ENCODE measurements around the gene MBTPS1.
A peak's percentile ranks its signal among the peaks of the same experiment; 100 is the strongest.

MBTPS1 gene

DNA sequence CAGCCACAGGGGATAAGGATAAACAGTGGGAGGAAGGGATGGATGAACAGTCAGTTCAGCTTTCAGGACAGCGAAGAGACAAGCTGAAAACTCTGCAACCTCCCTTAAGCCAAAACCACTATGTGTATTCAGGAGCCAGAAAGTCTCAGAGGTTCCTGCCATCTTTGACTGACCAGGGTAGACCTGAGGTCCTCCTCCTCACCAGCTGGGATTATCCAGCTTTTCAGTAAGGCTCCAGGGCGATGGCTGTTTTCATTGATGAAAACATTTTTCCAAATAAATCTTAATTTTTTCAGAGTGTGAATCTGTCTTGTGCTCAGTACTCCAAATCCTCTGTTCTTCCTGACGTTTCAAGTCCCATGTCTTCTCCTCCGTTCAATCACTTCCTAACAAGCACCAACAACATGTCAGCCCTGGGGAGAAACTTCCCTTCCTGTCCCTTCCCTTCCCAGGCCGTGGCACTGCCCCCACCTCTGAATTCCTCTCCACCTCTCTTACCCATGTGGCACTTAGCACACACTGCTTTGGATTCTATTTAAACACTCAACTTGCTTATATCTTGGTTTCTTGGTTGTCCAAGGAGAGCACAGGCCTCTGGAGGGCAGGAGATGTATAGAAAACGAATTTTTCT is 23.0 kb upstream of the MBTPS1 start (continued):
- TF ChIP-seq ZNF747 (tag by site-specific recombination; IDR thresholded peaks at IDR 0.05), result no peak

DNA sequence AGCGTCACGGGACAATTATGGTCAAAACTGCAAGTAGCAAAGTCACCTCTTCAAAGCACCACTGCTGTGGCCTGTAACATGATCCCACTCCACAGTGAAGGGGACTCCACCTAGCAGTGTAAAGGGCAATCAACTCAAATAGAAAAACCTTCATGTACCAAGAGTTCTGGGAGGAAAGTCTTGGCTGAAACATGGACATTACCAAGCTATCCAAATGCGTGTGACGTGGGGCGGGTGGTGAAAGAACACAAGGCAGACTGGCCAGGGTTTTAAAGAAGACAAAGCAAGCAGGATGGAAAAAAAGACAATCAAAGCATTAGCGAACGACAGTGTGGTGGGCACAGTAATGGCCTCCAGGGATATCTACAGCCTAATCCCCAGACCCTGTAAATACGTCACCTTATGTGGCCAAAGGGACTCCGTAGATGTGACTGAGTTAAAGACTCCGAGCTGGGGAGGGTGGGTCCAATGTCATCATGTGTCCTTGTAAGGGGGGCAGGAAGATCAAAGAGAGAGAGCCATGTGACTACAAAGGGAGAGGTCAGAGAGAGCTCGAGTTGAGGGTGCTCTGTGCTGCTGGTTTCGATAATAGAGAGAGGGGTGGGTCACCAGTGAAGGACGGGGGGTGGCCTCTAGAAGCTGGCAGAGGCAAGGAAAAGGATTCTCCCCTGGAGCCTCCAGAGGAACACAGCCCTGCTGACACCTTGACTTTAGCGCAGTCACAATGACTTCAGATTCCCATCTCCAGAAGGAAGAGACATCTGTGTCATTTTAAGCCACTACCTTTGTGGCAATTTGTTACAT is 22.3 kb upstream of the MBTPS1 start:
- H3K36me3 ChIP-seq (ENCODE audit: control insufficient read depth in 2 of 2, insufficient read depth in 1 of 2, low read length in 2 of 2), result no peaks in the 10 kb centered on the region
- H3K4me3 ChIP-seq (ENCODE audit: low read depth, low read length), result no peak overlapping the region
- ChIA-PET POLR2A (interaction anchor here (2.1 kb wide), 1 partner anchor 22 kb away, joined by 10 read pairs; the partner anchor contains the start of gene MBTPS1), CTCF (interaction anchor here (0.6 to 2.5 kb wide), 8 partner anchors 17 to 184 kb away, joined by 3 to 12 read pairs (median 4); partner anchors contain the start of gene TAF1C)
- H3K9me3 ChIP-seq (ENCODE audit: control insufficient read depth, insufficient read depth, low read depth, low read length), result no peaks in the 10 kb centered on the region
- H3K27ac ChIP-seq (ENCODE audit: extremely low read depth, low read depth, low read length), result peak overlapping the region; percentile 10; the same call in 1 of the 2 replicates
- H3K4me1 ChIP-seq (ENCODE audit: control insufficient read depth, insufficient read depth, low read length), result peaks cover 7% of the 10 kb centered on the region; the same call in 1 of the 2 replicates
- no peak for TF ChIP-seq ZNF626 (tag by site-specific recombination; IDR thresholded peaks at IDR 0.05)
- TF ChIP-seq GLI2 (tag by site-specific recombination; IDR thresholded peaks at IDR 0.05; ENCODE audit: borderline replicate concordance, low read depth), result no peak
- no peak for TF ChIP-seq ZNF585B (tag by site-specific recombination; IDR thresholded peaks at IDR 0.05)
- TF ChIP-seq, protein P1, sequence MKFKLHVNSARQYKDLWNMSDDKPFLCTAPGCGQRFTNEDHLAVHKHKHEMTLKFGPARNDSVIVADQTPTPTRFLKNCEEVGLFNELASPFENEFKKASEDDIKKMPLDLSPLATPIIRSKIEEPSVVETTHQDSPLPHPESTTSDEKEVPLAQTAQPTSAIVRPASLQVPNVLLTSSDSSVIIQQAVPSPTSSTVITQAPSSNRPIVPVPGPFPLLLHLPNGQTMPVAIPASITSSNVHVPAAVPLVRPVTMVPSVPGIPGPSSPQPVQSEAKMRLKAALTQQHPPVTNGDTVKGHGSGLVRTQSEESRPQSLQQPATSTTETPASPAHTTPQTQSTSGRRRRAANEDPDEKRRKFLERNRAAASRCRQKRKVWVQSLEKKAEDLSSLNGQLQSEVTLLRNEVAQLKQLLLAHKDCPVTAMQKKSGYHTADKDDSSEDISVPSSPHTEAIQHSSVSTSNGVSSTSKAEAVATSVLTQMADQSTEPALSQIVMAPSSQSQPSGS (tag by site-specific recombination; IDR thresholded peaks at IDR 0.05; ENCODE audit: low read depth), result peak; percentile 78
- TF ChIP-seq ZNF623 (tag by site-specific recombination; IDR thresholded peaks at IDR 0.05), result no peak
- peak; percentile 10; the same call in 1 of the 2 replicates for TF ChIP-seq KLF9 (tag by site-specific recombination; IDR thresholded peaks at IDR 0.05; ENCODE audit: low read depth)
- no peak; the same call in 1 of the 2 replicates for TF ChIP-seq ZNF366 (tag by site-specific recombination; conservative IDR thresholded peaks at IDR 0.05)
- peak; percentile 72; the same call in 1 of the 2 replicates for TF ChIP-seq IKZF3 (tag by site-specific recombination; IDR thresholded peaks at IDR 0.05)
- TF ChIP-seq ZNF416 (tag by site-specific recombination; IDR thresholded peaks at IDR 0.05), result no peak
- peak; percentile 19; the same call in 1 of the 2 replicates for TF ChIP-seq ZNF843 (tag by site-specific recombination; IDR thresholded peaks at IDR 0.05)
- TF ChIP-seq ZNF654 (tag by site-specific recombination; IDR thresholded peaks at IDR 0.05; ENCODE audit: low read depth), result no peak
- TF ChIP-seq ZNF138 (tag by site-specific recombination; IDR thresholded peaks at IDR 0.05; ENCODE audit: borderline replicate concordance), result no peak
- TF ChIP-seq ZBTB20 (tag by site-specific recombination; IDR thresholded peaks at IDR 0.05), result peak; percentile 18; the same call in 1 of the 2 replicates
- peak; percentile 49; the same call in 1 of the 2 replicates for TF ChIP-seq ZNF335 (tag by site-specific recombination; conservative IDR thresholded peaks at IDR 0.05)
- no peak for TF ChIP-seq ZNF2 (tag by site-specific recombination; IDR thresholded peaks at IDR 0.05)
- no peak for TF ChIP-seq ZNF548 (tag by site-specific recombination; IDR thresholded peaks at IDR 0.05)
- TF ChIP-seq ZFP37 (tag by site-specific recombination; IDR thresholded peaks at IDR 0.05), result no peak
- TF ChIP-seq RBAK (tag by site-specific recombination; IDR thresholded peaks at IDR 0.05), result no peak
- no peak for TF ChIP-seq ZNF664 (tag by site-specific recombination; IDR thresholded peaks at IDR 0.05)
- TF ChIP-seq KLF1 (tag by site-specific recombination; IDR thresholded peaks at IDR 0.05), result peak; percentile 46; the same call in 1 of the 2 replicates
- no peak for TF ChIP-seq ZNF514 (tag by site-specific recombination; IDR thresholded peaks at IDR 0.05)
- no peak for TF ChIP-seq ZNF621 (tag by site-specific recombination; IDR thresholded peaks at IDR 0.05)
- no peak for TF ChIP-seq ZNF624 (tag by site-specific recombination; IDR thresholded peaks at IDR 0.05)
- 0 out of 2 replicates have a peak, but pooled peaks have one; percentile 33 for TF ChIP-seq ZNF76 (tag by site-specific recombination; IDR thresholded peaks at IDR 0.05; ENCODE audit: borderline replicate concordance, low read depth)
- TF ChIP-seq ZNF48 (tag by site-specific recombination; IDR thresholded peaks at IDR 0.05), result no peak
- TF ChIP-seq, protein P2, sequence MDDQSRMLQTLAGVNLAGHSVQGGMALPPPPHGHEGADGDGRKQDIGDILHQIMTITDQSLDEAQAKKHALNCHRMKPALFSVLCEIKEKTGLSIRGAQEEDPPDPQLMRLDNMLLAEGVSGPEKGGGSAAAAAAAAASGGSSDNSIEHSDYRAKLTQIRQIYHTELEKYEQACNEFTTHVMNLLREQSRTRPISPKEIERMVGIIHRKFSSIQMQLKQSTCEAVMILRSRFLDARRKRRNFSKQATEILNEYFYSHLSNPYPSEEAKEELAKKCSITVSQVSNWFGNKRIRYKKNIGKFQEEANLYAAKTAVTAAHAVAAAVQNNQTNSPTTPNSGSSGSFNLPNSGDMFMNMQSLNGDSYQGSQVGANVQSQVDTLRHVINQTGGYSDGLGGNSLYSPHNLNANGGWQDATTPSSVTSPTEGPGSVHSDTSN (CRISPR knock-in tag; IDR thresholded peaks at IDR 0.05), result no peak
- no peak for TF ChIP-seq ZNF529 (tag by site-specific recombination; IDR thresholded peaks at IDR 0.05; ENCODE audit: insufficient replicate concordance)
- peak; percentile 42 for TF ChIP-seq TRIM28 (IDR thresholded peaks at IDR 0.05; ENCODE audit: borderline replicate concordance, low read length)
- TF ChIP-seq REPIN1 (tag by site-specific recombination; IDR thresholded peaks at IDR 0.05; ENCODE audit: low read depth), result no peak
- TF ChIP-seq, protein P3, sequence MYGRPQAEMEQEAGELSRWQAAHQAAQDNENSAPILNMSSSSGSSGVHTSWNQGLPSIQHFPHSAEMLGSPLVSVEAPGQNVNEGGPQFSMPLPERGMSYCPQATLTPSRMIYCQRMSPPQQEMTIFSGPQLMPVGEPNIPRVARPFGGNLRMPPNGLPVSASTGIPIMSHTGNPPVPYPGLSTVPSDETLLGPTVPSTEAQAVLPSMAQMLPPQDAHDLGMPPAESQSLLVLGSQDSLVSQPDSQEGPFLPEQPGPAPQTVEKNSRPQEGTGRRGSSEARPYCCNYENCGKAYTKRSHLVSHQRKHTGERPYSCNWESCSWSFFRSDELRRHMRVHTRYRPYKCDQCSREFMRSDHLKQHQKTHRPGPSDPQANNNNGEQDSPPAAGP (tag by site-specific recombination; IDR thresholded peaks at IDR 0.05), result 0 out of 2 replicates have a peak, but pooled peaks have one; percentile 29
- peak; percentile 66 for TF ChIP-seq ZBTB17 (tag by site-specific recombination; IDR thresholded peaks at IDR 0.05)
- TF ChIP-seq ZNF830 (tag by site-specific recombination; IDR thresholded peaks at IDR 0.05; ENCODE audit: low read depth), result no peak
- TF ChIP-seq ZNF521 (tag by site-specific recombination; IDR thresholded peaks at IDR 0.05), result no peak

Measured in HEK293 (cell line).